OCI-LY7 (cell line): ENCODE measurements around the gene TMEM270.

Experiments used
- CTCF ChIP-seq: fragments of 200-600 bp; sonication (generic); conservative IDR thresholded peaks from 2 replicates; pipeline ENCODE4 v1.5.1; 2014; ENCODE audit warnings: mild to moderate bottlenecking, antibody characterized with exemption, low read length, moderate library complexity, mixed read lengths
- EZH2phosphoT487 ChIP-seq: fragments of 200-600 bp; sonication (generic); IDR thresholded peaks from 2 replicates; pipeline ENCODE4 v1.6.1; 2018; ENCODE audit warnings: low read depth, borderline replicate concordance, mild to moderate bottlenecking, mixed run types, antibody characterized with exemption, low read length, moderate library complexity, mixed read lengths

DNA sequence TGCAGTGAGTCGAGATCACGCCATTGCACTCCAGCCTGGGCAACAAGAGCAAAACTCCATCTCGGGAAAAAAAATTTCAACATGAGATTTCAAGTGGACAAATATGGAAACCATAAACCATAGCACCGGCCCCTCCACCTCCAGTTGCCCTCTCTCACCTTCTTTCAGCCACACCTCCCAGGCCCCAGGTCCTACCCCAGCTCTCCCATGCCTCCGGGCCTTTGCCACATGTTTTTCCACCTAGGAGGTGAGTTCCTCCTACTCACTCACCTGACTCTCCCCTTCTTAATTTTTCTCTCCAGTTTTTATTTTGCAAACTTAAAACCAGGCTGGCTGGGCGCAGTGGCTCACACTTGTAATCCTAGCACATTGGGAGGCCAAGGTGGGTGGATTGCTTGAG is 43.8 kb upstream of the TMEM270 start:
- TF ChIP-seq CTCF (no peak), EZH2phosphoT487 (no peak)
